BJ (cell line): ENCODE measurements around the gene TSC22D1. TPM values are rescaled to one million over a fixed set of nuclear protein-coding genes. Genes with fewer than 3 reads are reported as not detected.
"Not testable (repeated sequence)": the region's sequence is repeated elsewhere in the genome, so short reads cannot be mapped to it uniquely, and the experiment has no call there.

Experiments used
- CTCF ChIA-PET: fragments of 350-600 bp; formaldehyde crosslinking; extraction: SDS; loops from one replicate; lab custom pipeline; 2021; ENCODE audit warnings: antibody characterized with exemption, inconsistent platforms; lab: Yijun Ruan, JAX
- POLR2A ChIA-PET: fragments of 300-600 bp; sonication (Branson Sonifier 250); formaldehyde crosslinking; extraction: SDS; loops from one replicate; lab custom pipeline; 2021; ENCODE audit warnings: antibody characterized with exemption; lab: Charles Lee
- DNase-seq: peaks from one replicate; pipeline ENCODE4 v3.0.0-alpha.2; 2011; ENCODE audit warnings: low read depth
- H3K27me3 ChIP-seq: 2 replicates; pipeline ENCODE4 v1.6.0; 2011; ENCODE audit warnings: low read length; ENCODE audit not compliant: control insufficient read depth, insufficient read depth
- H3K36me3 ChIP-seq: 2 replicates; pipeline ENCODE4 v1.5.1; 2011; ENCODE audit warnings: low read length; ENCODE audit not compliant: control insufficient read depth, insufficient read depth
- H3K4me3 ChIP-seq: 2 replicates; pipeline ENCODE4 v1.5.1; 2011; ENCODE audit warnings: low read depth, mild to moderate bottlenecking, control low read depth, low read length
- polyA plus RNA-seq: library from polyadenylated mRNA; depleted of rRNA; stranded (reverse); fragments of >200 nt; gene quantifications from 2 replicates; pipeline ENCODE4 v1.2.3, GENCODE V29; 2011
- TF ChIP-seq, protein P1 (sequence below): IDR thresholded peaks from 2 replicates; pipeline ENCODE4 v1.5.1; 2011; ENCODE audit warnings: low read depth, mild to moderate bottlenecking, control low read depth, inconsistent platforms, low read length, moderate library complexity; ENCODE audit not compliant: insufficient read depth

Gene TSC22D1
- polyA plus RNA-seq, 1 experiment: 33.5 TPM

DNA sequence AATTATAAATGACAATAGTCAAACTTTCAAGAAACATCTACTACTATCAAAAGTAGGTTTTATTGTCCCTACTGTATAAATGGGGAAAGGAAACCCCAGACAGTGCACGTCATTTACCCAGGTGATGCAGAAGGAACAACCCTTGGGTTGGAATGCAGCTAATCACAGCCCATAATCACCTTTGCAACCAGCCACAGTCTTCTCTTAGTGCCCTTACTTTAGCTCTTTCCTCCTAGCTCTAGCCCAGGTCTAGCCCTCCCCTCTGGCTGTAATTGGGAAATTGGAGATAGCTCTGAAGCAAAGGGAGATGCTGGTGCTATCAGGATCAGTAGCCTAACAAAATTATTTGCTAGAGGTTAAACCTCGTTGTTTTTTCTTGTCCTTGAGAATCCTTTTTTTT is 25.5 kb upstream of the TSC22D1 start:
- DNase-seq: no peak
- ChIA-PET CTCF (no interaction called here), POLR2A (no interaction called here)
- TF ChIP-seq, protein P1, sequence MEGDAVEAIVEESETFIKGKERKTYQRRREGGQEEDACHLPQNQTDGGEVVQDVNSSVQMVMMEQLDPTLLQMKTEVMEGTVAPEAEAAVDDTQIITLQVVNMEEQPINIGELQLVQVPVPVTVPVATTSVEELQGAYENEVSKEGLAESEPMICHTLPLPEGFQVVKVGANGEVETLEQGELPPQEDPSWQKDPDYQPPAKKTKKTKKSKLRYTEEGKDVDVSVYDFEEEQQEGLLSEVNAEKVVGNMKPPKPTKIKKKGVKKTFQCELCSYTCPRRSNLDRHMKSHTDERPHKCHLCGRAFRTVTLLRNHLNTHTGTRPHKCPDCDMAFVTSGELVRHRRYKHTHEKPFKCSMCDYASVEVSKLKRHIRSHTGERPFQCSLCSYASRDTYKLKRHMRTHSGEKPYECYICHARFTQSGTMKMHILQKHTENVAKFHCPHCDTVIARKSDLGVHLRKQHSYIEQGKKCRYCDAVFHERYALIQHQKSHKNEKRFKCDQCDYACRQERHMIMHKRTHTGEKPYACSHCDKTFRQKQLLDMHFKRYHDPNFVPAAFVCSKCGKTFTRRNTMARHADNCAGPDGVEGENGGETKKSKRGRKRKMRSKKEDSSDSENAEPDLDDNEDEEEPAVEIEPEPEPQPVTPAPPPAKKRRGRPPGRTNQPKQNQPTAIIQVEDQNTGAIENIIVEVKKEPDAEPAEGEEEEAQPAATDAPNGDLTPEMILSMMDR: no peak
- no peaks in the 10 kb centered on the region for H3K36me3 ChIP-seq
- H3K27me3 ChIP-seq: 0 out of 2 replicates have a peak, but pooled peaks cover 1% of the 10 kb centered on the region
- no peak overlapping the region for H3K4me3 ChIP-seq

DNA sequence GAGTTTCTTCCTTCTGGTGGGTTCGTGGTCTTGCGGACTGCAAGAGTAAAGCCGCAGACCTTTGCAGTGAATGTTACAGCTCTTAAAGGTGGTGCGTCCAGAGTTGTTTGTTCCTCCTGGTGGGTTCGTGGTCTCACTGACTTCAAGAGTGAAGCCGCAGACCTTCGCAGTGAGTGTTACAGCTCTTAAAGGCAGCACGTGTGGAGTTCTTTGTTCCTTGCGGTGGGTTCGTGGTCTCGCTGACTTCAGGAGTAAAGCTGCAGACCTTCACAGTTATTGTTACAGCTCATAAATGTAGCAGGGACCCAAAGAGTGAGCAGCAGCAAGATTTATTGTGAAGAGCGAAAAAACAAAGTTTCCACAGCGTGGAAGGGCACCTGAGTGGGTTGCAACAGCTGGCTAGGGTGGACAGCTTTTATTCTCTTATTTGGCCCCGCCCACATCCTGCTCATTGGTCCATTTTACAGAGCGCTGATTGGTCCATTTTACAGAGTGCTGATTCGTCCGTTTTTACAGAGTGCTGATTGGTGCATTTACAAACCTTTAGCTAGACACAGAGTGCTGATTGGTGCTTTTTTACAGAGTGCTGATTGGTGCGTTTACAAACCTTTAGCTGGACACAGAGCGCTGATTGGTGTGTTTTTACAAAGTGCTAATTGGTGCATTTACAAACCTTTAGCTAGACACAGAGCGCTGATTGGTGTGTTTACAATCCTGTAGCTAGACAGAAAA is 17.9 kb upstream of the TSC22D1 start:
- DNase-seq, POLR2A ChIA-PET, H3K27me3 ChIP-seq, H3K36me3 ChIP-seq, H3K4me3 ChIP-seq: not testable (repeated sequence)
- CTCF ChIA-PET: interaction anchor here (1.0 to 1.3 kb wide), 2 partner anchors 20 to 32 kb away, joined by 3 read pairs; no protein-coding TSS in a partner anchor

DNA sequence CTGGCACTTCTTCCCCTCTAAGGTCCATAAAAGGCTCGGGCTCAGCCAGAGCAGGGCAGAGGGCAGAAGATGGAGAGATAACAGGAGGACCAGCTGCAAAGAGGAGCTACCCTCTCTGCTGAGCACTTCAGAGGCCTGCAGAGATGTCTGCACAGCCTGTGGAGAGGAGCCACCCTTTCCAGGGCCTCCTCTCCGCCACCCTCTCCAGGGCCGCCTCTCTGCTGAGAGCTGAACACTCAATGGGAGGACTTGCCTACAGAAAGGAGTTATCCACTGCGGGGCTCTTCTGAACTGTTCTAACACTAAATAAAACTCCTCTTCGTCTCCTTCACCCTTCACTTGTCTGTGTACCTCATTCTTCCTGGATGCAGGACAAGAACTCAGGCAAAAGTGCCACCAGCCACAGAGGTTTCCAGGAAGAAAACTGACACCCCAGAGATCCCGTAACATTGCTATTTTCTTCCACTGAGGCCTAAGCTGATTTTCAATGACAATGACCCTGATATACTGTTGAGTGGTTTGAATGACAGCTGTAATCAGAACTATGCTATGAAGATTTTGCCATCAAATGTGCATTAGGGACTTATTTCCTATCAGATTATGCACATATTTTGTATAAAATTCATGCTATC is 16.2 kb upstream of the TSC22D1 start:
- POLR2A ChIA-PET: no interaction called here
- Histone ChIP-seq H3K4me3 (no peak overlapping the region), H3K27me3 (0 out of 2 replicates have a peak, but pooled peaks cover 1% of the 10 kb centered on the region), H3K36me3 (no peaks in the 10 kb centered on the region)
- TF ChIP-seq, protein P1: no peak
- DNase-seq: no peak
- CTCF ChIA-PET: no interaction called here

DNA sequence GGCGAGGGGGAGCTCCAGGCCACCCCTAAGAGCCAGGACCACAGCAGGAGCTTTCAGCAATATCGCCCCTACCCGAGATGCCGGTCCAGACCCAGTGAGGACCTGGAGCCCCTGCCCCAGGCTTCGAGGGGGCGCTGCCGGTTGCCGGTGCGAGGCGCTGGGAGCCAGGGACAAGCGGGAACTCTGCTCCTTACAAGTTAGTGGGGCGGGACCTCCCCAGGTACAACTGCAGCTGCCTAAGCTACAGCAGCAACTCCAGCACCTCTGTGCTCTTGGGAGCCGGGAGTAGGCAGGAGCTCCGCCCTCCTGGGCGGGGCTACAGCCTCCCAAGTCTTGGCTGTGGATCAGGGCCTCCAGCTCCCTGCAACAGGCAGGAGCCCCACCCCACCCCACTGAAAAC is 15.2 kb upstream of the TSC22D1 start:
- H3K27me3 ChIP-seq: no peaks in the 10 kb centered on the region
- TF ChIP-seq, protein P1: no peak
- POLR2A ChIA-PET: no interaction called here
- no peak overlapping the region for H3K4me3 ChIP-seq
- H3K36me3 ChIP-seq: no peaks in the 10 kb centered on the region
- no peak for DNase-seq
- CTCF ChIA-PET: no interaction called here

DNA sequence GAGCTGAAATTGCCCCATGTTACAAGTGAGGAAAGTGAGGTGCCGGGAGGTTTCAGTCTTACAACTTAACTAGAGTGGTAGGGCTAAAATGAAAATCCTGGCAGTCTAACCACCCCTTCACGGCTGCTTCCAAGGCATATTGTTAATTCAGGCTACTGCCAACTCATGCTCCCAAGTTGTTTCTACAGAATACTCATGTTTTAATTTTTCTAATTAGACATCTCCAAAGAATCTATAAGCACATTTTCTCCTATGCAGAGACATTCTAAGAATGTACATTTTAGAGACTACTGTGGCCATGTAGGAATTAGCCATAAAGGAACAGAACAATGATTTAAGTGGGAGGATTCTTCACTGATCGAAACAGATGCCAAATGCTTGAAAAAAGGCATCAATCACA is 7.0 kb upstream of the TSC22D1 start:
- POLR2A ChIA-PET: no interaction called here

More for the DNA sequence above, 7.0 kb upstream of the TSC22D1 start:
- CTCF ChIA-PET: no interaction called here
- no peaks in the 10 kb centered on the region for H3K36me3 ChIP-seq
- H3K27me3 ChIP-seq: no peaks in the 10 kb centered on the region
- H3K4me3 ChIP-seq: no peak overlapping the region
- TF ChIP-seq, protein P1: no peak
- DNase-seq: no peak
